HFF-Myc (cell line): Measurements from ENCODE around the gene INPP5A.

Experiments used
- DNase-seq: peaks from one replicate; pipeline ENCODE4 v3.0.0-alpha.2; 2011; ENCODE audit warnings: low read depth; ENCODE audit errors: extremely low read depth
- H3K4me3 ChIP-seq: replicated peaks from 2 replicates; pipeline ENCODE4 v1.5.1; 2011; ENCODE audit warnings: low read depth, mild to moderate bottlenecking, control low read depth, low read length
- TF ChIP-seq, protein P1 (sequence below): IDR thresholded peaks from 2 replicates; pipeline ENCODE4 v1.5.1; 2012; ENCODE audit warnings: mild to moderate bottlenecking, low read depth, low read length, control low read depth; ENCODE audit errors: missing control alignments

The INPP5A gene

DNA sequence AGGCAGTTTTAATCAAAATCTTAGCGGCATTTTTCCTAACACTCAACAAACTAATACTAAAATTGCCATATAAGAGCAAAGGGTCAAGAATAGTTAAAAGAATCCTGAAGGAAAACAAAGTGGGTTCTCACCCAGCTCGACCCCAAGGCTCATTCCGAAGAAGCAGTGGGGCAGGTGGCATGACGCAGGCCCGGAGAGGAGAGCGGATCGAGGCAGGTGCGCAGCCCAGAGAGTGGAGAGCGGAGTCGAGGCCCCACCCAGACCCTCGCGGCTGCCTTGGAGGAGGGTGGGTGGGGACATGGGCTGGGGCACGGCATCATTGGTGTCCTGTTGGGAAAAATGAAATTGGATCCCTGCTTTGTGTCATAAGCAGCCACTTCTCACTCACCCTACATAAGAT, 109.8 kb downstream of the INPP5A start:
- TF ChIP-seq, protein P1, sequence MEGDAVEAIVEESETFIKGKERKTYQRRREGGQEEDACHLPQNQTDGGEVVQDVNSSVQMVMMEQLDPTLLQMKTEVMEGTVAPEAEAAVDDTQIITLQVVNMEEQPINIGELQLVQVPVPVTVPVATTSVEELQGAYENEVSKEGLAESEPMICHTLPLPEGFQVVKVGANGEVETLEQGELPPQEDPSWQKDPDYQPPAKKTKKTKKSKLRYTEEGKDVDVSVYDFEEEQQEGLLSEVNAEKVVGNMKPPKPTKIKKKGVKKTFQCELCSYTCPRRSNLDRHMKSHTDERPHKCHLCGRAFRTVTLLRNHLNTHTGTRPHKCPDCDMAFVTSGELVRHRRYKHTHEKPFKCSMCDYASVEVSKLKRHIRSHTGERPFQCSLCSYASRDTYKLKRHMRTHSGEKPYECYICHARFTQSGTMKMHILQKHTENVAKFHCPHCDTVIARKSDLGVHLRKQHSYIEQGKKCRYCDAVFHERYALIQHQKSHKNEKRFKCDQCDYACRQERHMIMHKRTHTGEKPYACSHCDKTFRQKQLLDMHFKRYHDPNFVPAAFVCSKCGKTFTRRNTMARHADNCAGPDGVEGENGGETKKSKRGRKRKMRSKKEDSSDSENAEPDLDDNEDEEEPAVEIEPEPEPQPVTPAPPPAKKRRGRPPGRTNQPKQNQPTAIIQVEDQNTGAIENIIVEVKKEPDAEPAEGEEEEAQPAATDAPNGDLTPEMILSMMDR, result no peak
- no peak overlapping the region for H3K4me3 ChIP-seq
- no peak for DNase-seq

GRCh38 chr10:132648072-132648850, 110.7 kb downstream of the INPP5A start:
- H3K4me3 ChIP-seq, result no peak overlapping the region
- no peak for DNase-seq
- TF ChIP-seq, protein P1, result no peak

- H3K4me3 ChIP-seq, result no peak overlapping the region
- TF ChIP-seq, protein P1, result no peak
- no peak for DNase-seq
Observed at GRCh38 chr10:132648851-132649528, 111.4 kb downstream of the INPP5A start.

DNA sequence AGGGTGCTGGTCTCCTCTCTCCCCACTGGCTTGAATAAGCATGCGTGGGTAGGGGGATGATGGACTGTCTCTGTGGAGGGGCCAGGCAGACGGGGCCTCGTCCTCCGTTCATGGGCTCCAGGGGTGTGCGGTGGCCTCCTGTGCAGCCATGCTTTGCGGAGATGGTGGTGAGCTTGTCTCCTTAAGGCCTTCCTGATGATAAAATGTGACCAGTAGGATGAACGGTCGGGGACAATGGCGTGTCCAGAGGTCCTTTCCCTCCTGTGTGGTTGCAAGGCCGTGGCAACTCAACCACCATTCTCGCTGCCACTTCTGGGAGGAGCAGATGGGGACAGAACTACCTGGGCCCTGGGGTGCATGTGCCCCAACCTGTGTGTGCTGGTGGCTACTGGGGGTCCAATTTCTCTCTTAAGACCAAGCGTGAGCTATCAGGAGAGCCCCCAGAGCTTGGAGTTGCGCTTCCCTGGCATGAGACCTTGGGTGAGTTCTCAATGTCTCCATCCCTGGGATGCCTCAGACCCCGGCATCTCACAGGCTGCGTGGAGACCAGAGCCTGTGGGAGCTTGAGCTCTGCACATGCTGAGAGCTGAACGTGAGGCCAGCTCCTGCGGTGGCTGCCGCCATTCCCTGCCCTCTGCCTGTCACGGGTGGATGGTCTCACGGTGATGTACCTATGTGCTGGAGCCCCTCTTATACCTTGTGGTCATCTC, 112.2 kb downstream of the INPP5A start:
- TF ChIP-seq, protein P1, result no peak

GRCh38 chr10:132650611-132651250, 113.1 kb downstream of the INPP5A start:
- DNase-seq, result no peak
- no peak overlapping the region for H3K4me3 ChIP-seq
- TF ChIP-seq, protein P1, result no peak

More for the DNA sequence above, 112.2 kb downstream of the INPP5A start:
- no peak overlapping the region for H3K4me3 ChIP-seq
- no peak for DNase-seq

DNA sequence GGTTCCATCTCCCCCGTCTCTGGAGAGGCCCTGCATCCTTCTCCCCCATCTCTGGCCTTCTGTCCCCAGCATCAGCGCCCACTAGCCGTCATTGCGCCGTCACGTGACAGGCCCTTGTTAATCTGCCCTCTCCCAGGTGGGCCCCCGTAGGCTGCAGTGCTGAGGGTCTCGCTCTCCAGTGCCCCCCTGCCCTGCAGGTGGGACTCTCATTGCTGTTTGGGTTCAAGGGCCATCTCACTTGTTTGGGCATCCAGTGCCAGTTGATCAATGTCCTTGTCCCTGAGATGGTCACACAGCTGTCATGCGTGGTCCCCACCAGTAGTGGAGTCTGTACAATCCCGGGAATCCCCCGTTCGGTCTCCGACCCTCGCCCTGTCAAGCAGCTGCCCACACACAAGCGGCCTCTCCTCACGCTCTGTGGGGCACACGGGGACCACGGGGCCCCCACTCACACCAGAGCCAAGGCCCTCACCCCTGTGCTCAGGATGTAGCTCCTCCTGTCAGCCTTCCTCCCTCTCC, 114.0 kb downstream of the INPP5A start:
- no peak for DNase-seq
- H3K4me3 ChIP-seq, result no peak overlapping the region
- TF ChIP-seq, protein P1, result no peak
